HepG2 (cell line): ENCODE measurements around the gene NUP58. TPM values are rescaled to one million over a fixed set of nuclear protein-coding genes. Genes with fewer than 3 reads are reported as not detected.

ENCODE experiments used
- AHR ChIP-seq: IDR thresholded peaks from 2 replicates; pipeline ENCODE4 v1.6.1; 2018; ENCODE audit warnings: missing genetic modification reagents, missing compliant biosample characterization
- BHLHE40 ChIP-seq: IDR thresholded peaks from 2 replicates; pipeline ENCODE4 v1.6.1; 2011; ENCODE audit warnings: low read length, improper control_type of control experiment
- CHCHD3 ChIP-seq: sonication (generic); formaldehyde crosslinking; IDR thresholded peaks from 2 replicates; pipeline ENCODE4 v1.8.0; 2022; ENCODE audit warnings: mild to moderate bottlenecking, missing genetic modification reagents, moderate library complexity
- GLMP ChIP-seq: sonication (generic); formaldehyde crosslinking; IDR thresholded peaks from 2 replicates; pipeline ENCODE4 v1.9.0; 2021; ENCODE audit warnings: missing genetic modification reagents, mild to moderate bottlenecking, borderline replicate concordance
- NCOA5 ChIP-seq: sonication (generic); formaldehyde crosslinking; IDR thresholded peaks from 2 replicates; pipeline ENCODE4 v1.4.0; 2020; ENCODE audit warnings: missing genetic modification reagents
- NFE2L2 ChIP-seq: fragments of 150-350 bp; IDR thresholded peaks from 2 replicates; pipeline ENCODE4 v1.6.1; 2014; ENCODE audit warnings: low read length
- NFKB2 ChIP-seq: sonication (generic); formaldehyde crosslinking; IDR thresholded peaks from 2 replicates; pipeline ENCODE4 v1.4.0; 2020; ENCODE audit warnings: missing genetic modification reagents, borderline replicate concordance
- PAF1 ChIP-seq: IDR thresholded peaks from 2 replicates; pipeline ENCODE4 v1.6.1; 2016; ENCODE audit warnings: missing genetic modification reagents, missing compliant biosample characterization
- PHF5A ChIP-seq: IDR thresholded peaks from one replicate; pipeline ENCODE4 v1.6.1; 2018; ENCODE audit warnings: low read depth, missing genetic modification reagents; ENCODE audit not compliant: unreplicated experiment
- PRMT3 ChIP-seq: sonication (generic); formaldehyde crosslinking; IDR thresholded peaks from 2 replicates; pipeline ENCODE4 v1.8.1; 2022; ENCODE audit warnings: low read depth, mild to moderate bottlenecking, moderate library complexity, missing genetic modification reagents, borderline replicate concordance
- RARG ChIP-seq: sonication (generic); formaldehyde crosslinking; IDR thresholded peaks from 2 replicates; pipeline ENCODE4 v1.4.0; 2020; ENCODE audit warnings: low read depth, mild to moderate bottlenecking, missing genetic modification reagents
- SKI ChIP-seq: fragments of 450-650 bp; IDR thresholded peaks from one replicate; pipeline ENCODE4 v1.6.1; 2018; ENCODE audit warnings: mild to moderate bottlenecking; ENCODE audit not compliant: partially characterized antibody
- SKIL ChIP-seq: sonication (generic); formaldehyde crosslinking; IDR thresholded peaks from 2 replicates; pipeline ENCODE4 v1.8.0; 2022; ENCODE audit warnings: missing genetic modification reagents, mild to moderate bottlenecking, moderate library complexity, borderline replicate concordance
- TOPORS ChIP-seq: sonication (generic); formaldehyde crosslinking; IDR thresholded peaks from 2 replicates; pipeline ENCODE4 v1.8.0; 2023; ENCODE audit warnings: mild to moderate bottlenecking, missing genetic modification reagents
- TRIM24 ChIP-seq: sonication (generic); formaldehyde crosslinking; IDR thresholded peaks from 2 replicates; pipeline ENCODE4 v1.8.0; 2022; ENCODE audit warnings: mild to moderate bottlenecking, missing genetic modification reagents
- ZFP37 ChIP-seq: sonication (generic); formaldehyde crosslinking; IDR thresholded peaks from 2 replicates; pipeline ENCODE4 v1.4.0; 2020; ENCODE audit warnings: missing genetic modification reagents, borderline replicate concordance
- ZFX ChIP-seq: sonication (generic); formaldehyde crosslinking; IDR thresholded peaks from 2 replicates; pipeline ENCODE4 v1.4.0; 2020; ENCODE audit warnings: mild to moderate bottlenecking, low read depth, missing genetic modification reagents, moderate library complexity
- ZNF136 ChIP-seq: sonication (generic); formaldehyde crosslinking; IDR thresholded peaks from 2 replicates; pipeline ENCODE4 v1.8.1; 2022; ENCODE audit warnings: low read depth, mild to moderate bottlenecking, moderate library complexity, missing genetic modification reagents
- ZNF138 ChIP-seq: sonication (generic); formaldehyde crosslinking; IDR thresholded peaks from 2 replicates; pipeline ENCODE4 v1.5.0; 2020; ENCODE audit warnings: mild to moderate bottlenecking, low read depth, missing genetic modification reagents
- ZNF816 ChIP-seq: sonication (generic); formaldehyde crosslinking; IDR thresholded peaks from 2 replicates; pipeline ENCODE4 v1.8.0; 2022; ENCODE audit warnings: missing genetic modification reagents, mild to moderate bottlenecking, borderline replicate concordance
- ZSCAN20 ChIP-seq: sonication (generic); formaldehyde crosslinking; IDR thresholded peaks from 2 replicates; pipeline ENCODE4 v1.4.0; 2020; ENCODE audit warnings: missing genetic modification reagents, mild to moderate bottlenecking, borderline replicate concordance
- polyA plus RNA-seq, 8 experiments: library from polyadenylated mRNA; depleted of rRNA in 3 of 8; stranded (reverse) in 7 of 8; unstranded in 1 of 8; fragments of >200 nt; fragmentation: Illumina TruSeq in 4 of 8; extraction: Trizol in 4 of 8; gene quantifications; 2 replicates each; pipeline versions ENCODE4 v1.2.1 to v1.2.3, GENCODE V29; 2011 to 2016; ENCODE audit warnings: low read depth in 4 of 8, missing spikeins in 1 of 8, mixed read lengths in 1 of 8; ENCODE audit not compliant: insufficient read depth in 1 of 8
- total RNA-seq, 5 experiments: library from RNA; depleted of rRNA; stranded (reverse); fragments of >200 nt; fragmentation: Illumina TruSeq; extraction: Trizol; gene quantifications; 2 replicates each; pipeline ENCODE4 v1.2.3, GENCODE V29; 2016; ENCODE audit warnings: low read depth in 1 of 5
- TF ChIP-seq, protein P1 (sequence below): sonication (generic); formaldehyde crosslinking; IDR thresholded peaks from 2 replicates; pipeline ENCODE4 v1.5.0; 2020; ENCODE audit warnings: missing genetic modification reagents, mild to moderate bottlenecking, borderline replicate concordance
- TF ChIP-seq, protein P2 (sequence below), 2 experiments: sonication (generic) in 1 of 2; formaldehyde crosslinking in 1 of 2; IDR thresholded peaks; 2 replicates each; pipeline versions ENCODE4 v1.4.0 to v1.6.1; 2018 to 2020; ENCODE audit warnings: missing genetic modification reagents in 2 of 2, borderline replicate concordance in 1 of 2, low read depth in 1 of 2, mild to moderate bottlenecking in 1 of 2, missing biosample characterization in 1 of 2

Gene NUP58
- total and polyA plus RNA-seq, 2 of the 13 experiments (the other 11 are each of a cell fraction or from before 2014, with no cell fraction given), result 45.4 to 46.5 TPM

- TF ChIP-seq SKIL (CRISPR knock-in tag) (no peak), ZNF136 (CRISPR knock-in tag) (no peak), NFKB2 (CRISPR knock-in tag) (no peak), AHR (CRISPR knock-in tag) (peak; percentile 85; the same call in 1 of the 2 replicates), ZFP37 (no peak), NCOA5 (no peak), PRMT3 (CRISPR knock-in tag) (no peak), PHF5A (CRISPR knock-in tag) (peak; percentile 29), ZNF816 (CRISPR knock-in tag) (0 out of 2 replicates have a peak, but pooled peaks have one; percentile 66), ZSCAN20 (CRISPR knock-in tag) (no peak), ZFX (CRISPR knock-in tag) (peak; percentile 92), GLMP (CRISPR knock-in tag) (no peak), NFE2L2 (no peak), TOPORS (CRISPR knock-in tag) (0 out of 2 replicates have a peak, but pooled peaks have one; percentile 39), RARG (no peak), BHLHE40 (no peak), ZNF138 (CRISPR knock-in tag) (peak; percentile 60; the same call in 1 of the 2 replicates), PAF1 (CRISPR knock-in tag) (no peak), TRIM24 (CRISPR knock-in tag) (no peak), SKI (peak; percentile 52), CHCHD3 (CRISPR knock-in tag) (no peak)
- TF ChIP-seq, protein P1, sequence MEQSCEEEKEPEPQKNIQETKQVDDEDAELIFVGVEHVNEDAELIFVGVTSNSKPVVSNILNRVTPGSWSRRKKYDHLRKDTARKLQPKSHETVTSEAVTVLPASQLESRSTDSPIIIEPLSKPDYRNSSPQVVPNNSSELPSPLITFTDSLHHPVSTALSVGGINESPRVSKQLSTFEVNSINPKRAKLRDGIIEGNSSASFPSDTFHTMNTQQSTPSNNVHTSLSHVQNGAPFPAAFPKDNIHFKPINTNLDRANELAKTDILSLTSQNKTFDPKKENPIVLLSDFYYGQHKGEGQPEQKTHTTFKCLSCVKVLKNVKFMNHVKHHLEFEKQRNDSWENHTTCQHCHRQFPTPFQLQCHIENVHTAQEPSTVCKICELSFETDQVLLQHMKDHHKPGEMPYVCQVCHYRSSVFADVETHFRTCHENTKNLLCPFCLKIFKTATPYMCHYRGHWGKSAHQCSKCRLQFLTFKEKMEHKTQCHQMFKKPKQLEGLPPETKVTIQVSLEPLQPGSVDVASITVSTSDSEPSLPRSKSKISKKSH (CRISPR knock-in tag), result peak; percentile 20; the same call in 1 of the 2 replicates
- TF ChIP-seq, protein P2, sequence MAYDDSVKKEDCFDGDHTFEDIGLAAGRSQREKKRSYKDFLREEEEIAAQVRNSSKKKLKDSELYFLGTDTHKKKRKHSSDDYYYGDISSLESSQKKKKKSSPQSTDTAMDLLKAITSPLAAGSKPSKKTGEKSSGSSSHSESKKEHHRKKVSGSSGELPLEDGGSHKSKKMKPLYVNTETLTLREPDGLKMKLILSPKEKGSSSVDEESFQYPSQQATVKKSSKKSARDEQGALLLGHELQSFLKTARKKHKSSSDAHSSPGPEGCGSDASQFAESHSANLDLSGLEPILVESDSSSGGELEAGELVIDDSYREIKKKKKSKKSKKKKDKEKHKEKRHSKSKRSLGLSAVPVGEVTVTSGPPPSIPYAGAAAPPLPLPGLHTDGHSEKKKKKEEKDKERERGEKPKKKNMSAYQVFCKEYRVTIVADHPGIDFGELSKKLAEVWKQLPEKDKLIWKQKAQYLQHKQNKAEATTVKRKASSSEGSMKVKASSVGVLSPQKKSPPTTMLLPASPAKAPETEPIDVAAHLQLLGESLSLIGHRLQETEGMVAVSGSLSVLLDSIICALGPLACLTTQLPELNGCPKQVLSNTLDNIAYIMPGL (CRISPR knock-in tag; IDR thresholded peaks at IDR 0.05; ENCODE audit: borderline replicate concordance in 1 of 2, low read depth in 1 of 2), result peak; percentile 48 to 76; a peak in 2 of 4 replicates
Observed at GRCh38 chr13:25301347-25302113, at the start of gene NUP58 (continued).
